MV-4-11 (cell line): ENCODE data around the gene TTPAL.

Source experiments
- DNase-seq: peaks from one replicate; lab custom pipeline; 2025; lab: John Stamatoyannopoulos, UW

TTPAL gene

GRCh38 chr20:44442298-44443070 lies 33.2 kb upstream of the TTPAL start:
- peak; percentile 90 for DNase-seq

- no peak for DNase-seq
Observed at GRCh38 chr20:44445742-44446710, 29.6 kb upstream of the TTPAL start.

DNA sequence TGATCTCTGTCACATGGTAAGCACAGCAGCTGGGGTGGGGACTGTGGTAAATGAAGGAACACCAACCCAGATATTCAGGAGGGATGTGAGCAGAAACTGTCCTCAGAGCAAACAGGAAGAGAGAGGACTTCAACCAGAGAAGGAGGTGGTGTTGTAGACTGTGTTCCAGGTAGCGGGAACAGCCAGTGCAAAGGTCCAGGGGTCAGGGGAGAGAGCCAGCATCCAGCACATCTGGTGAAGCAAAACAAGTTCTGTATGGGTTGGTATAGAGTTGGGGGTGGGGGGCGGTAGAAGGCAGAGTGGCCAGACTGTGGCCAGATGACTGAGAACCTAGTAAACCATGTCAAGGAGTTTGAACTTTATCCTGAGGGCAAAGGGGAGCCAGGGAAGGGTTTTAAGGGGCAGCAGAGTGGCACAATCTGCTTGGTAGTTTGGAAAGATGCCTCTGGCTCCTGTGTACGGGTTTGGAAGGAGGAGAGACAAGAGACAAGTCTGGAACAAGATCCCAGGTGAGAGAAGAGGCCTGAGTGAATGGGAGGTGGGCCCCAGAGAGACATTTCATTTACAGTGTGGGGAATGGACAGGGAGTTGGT lies 27.8 kb upstream of the TTPAL start:
- DNase-seq, result no peak

GRCh38 chr20:44448753-44449546 lies 26.7 kb upstream of the TTPAL start:
- DNase-seq, result peak; percentile 16

DNA sequence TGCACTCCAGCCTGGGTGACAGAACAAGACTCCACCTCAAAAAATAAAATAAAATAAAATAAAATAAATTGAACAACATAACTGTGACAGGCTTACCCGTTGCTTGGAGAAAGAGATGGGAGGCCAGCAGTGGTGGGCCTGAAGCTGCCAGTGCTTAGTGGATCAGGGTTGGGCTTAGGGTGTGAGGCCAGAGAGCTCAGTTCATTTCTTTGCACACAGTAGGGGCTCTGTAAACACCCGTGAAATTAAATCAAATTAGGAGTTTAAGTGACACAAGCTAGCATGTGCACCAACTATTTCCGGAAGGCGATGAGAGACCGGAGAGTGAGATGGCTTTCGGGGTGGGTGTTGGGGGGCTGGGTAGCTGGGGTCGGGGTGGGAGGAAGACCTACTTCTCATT lies 25.8 kb upstream of the TTPAL start:
- no peak for DNase-seq

DNA sequence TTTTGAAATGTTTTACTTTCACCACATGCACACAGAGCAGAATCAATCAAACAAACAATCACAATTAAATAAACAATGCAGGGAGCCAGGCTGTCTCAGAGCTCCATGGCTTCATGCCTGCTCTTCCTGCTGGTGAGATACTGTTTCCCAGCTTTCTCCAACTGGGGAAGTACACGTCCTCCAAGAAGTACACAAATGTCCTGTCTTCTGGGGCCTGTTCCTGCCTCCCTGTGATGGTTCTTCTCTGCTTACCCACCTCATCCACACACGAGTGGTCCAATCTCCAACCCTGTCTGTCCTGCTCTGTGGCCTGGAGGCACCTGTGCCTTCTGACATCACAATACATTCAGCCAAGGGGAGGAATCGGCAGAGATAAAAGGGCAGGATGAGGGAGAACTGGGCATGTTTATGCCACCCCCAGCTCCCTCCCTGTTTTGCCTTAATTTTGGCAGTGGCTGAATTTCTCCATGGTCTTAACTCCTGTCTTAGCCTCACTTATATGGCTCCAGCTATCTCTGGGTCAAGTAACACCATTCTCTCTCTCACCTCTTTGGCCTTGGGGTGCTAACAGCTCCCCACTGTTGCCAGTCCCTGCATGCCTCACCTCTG lies 25.3 kb upstream of the TTPAL start:
- no peak for DNase-seq

DNA sequence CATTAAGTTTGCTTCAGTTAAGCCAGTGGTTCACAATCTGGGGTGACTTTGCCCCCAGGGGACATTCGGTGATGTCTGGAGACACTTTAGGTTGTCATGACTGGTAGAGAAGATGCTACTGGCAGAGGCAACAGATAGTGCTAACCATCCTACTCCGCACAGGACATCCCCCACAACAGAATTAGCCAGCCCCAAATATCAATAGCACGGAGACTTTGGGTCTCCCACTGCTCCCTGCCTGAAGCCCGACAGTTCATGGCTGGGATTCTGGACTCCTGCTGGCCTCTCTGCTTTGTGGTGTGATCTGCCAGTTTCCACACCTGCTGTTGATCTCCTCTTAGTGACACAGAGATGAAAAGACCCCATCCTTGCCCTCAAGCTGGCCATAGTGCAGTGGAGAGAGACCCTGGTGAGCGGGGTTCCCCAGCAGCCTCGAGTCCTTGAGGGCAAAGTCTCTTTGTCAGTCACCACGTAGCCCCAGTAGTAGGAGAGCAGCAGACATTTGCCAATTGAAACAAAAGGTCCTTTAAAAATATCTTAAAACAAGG lies 24.7 kb upstream of the TTPAL start:
- DNase-seq, result no peak

DNA sequence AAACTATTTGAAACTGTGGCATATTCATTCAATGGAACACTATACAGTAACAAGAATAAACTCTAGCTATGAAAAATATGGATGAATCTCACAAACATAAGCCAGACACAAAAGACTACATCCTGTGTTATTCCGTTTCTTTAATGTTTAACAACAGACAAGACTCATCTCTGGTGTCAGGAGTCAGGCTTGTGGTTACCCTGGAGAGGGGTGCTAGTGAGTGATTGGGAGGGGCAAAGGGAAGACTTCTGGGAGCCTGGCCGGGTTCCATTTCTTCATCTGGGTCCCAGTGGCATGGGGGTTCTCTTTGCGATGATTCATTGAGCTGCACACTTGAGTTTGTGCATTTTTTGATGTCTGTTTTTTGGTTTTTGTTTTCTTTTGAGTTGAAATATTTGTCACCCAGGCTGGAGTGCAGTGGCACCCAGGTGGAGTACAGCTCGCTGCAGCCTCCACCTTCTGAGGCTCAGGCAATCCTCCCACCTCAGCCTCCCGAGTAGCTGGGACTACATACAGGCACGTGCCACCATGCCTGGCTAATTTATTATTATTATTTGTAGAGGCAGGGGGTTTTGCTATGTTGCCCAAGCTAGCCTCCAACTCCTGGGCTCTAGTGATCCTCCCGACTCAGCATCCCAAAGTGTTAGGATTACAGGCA lies 21.2 kb upstream of the TTPAL start:
- DNase-seq, result no peak

DNA sequence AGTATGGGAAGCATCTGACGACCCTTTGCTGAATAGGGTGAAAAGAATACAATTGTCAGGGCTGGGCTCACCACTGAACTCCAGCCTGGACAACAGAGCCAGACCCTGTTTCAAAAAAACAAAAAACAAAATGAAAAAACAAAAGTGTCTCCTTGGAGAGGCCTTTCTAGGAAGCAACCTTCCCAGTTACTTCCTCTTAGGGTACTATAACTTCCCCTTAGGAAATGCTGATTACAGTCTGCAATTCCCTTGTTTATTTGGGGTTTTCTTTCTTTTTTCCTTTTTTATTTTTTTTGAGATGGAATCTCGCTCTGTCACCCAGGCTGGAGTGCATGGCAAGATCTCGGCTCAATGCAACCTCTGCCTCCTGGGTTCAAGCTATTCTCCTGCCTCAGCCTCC lies 20.5 kb upstream of the TTPAL start:
- peak; percentile 8 for DNase-seq

- no peak for DNase-seq
Observed at GRCh38 chr20:44456611-44457010, 19.1 kb upstream of the TTPAL start.

DNA sequence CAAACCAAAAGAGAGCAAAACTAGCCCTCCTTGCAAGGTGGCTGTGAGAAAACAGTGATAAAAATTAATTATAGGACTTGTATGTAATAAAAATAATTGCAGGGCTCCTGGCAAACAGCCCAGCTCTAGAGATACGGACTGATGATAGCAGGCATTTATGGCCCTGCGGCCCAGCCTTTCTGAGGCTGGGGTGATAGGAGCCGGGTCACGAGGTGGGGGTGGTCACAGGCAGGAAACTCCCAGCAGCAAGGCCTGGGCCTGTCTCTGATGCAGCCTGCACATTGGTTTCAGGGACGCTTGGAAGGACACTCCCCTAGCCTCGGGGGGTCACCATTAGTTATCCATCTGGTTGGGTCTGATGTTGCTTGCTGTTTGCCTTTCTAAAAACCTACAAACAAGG lies 18.7 kb upstream of the TTPAL start:
- no peak for DNase-seq

GRCh38 chr20:44459271-44459670 lies 16.4 kb upstream of the TTPAL start:
- DNase-seq, result no peak

DNA sequence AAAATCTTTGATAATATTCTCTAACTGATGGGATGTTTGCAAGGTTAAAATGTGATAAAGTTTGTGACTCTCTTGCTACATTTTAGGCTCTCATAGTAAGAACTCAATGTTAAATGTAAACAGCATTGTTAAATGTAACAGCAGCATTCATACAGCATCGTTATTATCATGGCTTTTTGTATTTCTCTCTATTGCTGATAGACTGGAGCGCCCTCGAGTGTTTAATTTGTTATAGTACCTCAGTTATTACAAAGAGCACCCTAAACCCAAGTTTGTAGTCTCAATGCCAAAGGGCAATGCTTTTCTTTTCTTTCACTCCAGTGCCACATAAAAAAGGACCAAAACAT lies 14.9 kb upstream of the TTPAL start:
- peak; percentile 38 for DNase-seq

DNA sequence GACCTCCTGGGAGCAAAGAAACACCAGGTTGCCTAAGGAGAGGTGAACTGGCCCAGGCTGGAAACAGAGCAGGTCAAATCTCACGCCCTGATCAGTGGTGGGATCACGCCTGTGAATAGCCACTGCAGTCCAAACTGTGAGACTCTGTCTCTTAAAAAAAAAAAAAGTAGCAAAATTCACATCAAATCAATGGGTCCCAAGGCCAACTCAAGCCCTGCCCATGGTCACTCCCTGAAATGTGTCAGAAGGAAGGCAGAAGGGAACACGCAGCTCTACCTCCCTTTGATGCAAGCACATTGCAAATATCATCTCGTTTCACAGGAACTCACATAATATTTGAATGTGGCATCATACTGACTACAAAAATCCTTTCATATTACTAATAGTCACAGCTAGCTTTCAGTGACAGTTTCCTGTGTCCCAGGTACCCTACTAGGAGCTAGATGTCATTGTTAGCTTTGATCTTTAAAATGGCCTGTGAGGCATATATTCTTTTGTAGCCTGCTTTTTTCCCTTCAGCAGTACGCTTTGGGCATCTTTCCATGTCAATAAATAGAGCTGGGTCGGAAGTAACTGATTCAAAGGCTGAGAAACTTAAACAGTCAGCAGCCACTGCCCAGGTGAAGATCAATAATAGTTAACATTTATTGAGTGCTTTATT lies 14.4 kb upstream of the TTPAL start:
- DNase-seq, result no peak

DNA sequence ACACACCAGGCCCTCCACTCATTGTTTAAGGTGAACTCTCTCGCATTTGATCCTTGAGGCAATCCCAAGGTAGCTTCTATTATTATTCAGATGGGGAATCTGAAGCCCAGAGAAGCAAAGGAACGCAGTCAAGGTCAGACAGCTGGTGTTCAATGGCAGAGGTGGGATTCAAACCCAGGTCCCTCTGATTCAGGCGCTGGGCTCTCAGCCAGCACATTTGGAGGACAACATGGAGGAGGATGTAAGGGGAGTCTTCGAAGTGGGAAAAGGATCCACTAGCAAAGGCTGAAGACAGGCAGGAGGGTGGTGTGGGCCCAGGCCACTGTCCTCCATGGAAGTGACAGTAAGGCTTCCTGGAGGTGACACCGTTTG lies 13.9 kb upstream of the TTPAL start:
- no peak for DNase-seq

DNA sequence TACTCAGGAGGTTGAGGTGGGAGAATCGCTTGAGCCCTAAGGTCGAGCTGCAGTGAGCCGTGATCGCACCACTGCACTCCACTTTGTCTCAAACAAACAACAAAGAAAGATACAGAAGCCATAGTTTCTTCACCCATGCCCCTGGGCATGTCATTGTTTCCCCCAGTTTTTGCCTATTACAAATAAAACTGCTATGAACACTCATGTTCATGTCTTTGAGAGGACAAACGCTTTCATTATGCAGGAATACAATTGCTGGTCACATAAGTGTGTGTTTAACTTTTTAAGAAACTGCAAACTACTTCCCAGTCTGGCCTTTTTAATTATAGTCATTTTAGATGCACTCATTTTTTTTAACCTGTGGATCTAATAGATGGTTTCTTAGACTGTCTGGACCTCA lies 12.2 kb upstream of the TTPAL start:
- DNase-seq, result no peak

DNA sequence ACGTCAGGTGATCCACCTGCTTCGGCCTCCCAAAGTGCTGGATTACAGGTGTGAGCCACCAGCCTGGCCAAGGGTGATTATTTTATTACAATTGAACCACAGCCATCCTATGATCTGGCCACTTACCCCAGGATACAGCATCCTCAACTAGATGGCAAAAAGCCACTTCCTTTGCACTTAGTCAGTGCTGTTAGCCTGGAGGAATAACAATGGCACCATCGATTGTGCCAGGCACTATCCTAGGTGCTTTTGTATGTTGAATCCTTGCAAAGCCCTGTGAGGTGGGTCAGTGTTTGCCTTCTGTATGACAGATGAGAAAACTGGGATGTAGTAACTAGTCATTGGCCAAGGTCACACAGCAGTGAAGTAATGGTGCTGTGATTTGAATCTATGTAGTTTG lies 11.2 kb upstream of the TTPAL start:
- DNase-seq, result no peak

DNA sequence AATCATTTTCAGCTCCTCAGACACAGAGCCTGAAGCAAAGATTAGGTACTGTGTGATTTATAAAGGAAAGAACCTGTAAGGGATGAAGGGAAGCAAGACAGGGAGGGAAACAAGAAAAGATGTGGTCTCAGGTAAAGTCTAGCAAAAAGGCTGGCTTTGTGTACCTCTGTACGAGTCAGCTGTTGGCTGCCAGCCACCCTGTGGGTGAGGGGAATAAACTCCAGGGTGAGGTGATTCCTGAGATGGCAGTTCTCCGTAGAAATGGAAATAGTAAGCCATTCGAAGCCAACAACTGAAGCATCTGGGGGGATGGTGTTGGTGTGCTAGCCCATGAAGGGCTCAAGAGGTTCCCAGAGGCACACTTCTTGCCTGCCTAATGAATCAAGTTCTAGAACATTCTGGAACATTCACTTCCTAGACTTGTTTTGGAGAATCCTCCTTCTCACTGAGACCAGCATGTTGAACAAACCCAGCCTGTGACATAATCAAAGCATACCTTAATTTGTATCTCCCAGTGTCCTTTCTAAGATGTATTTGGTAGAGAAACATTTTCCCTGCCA lies 10.6 kb upstream of the TTPAL start:
- DNase-seq, result no peak

- no peak for DNase-seq
Observed at GRCh38 chr20:44467289-44467883, 8.3 kb upstream of the TTPAL start.
